IMR-90 (cell line): Measurements from ENCODE around the gene DARS1. TPM values are rescaled to one million over a fixed set of nuclear protein-coding genes. Genes with fewer than 3 reads are reported as not detected.

Experiments
- ATAC-seq: fragments of 200-7000 bp; cut with Tn5 transposase; 2 replicates; pipeline ENCODE4 v1.9.1; 2020; ENCODE audit warnings: low read depth, mild to moderate bottlenecking, moderate library complexity
- BruUV-seq: library from RNA; stranded (reverse); fragments of 400-500 nt; replicated peaks from 2 replicates; lab custom pipeline; 2021; lab: Mats Ljungman, UMichigan
- CTCF ChIA-PET: fragments of 300-600 bp; formaldehyde crosslinking; extraction: SDS; loops from one replicate; lab custom pipeline; 2021; ENCODE audit warnings: antibody characterized with exemption; lab: Yijun Ruan, JAX
- POLR2A ChIA-PET: fragments of 300-600 bp; sonication (Branson Sonifier 250); formaldehyde crosslinking; loops from one replicate; lab custom pipeline; 2022; ENCODE audit warnings: antibody characterized with exemption; ENCODE audit not compliant: unreplicated experiment; lab: Charles Lee
- DNase-seq: peaks from one replicate; pipeline ENCODE4 v3.0.0; 2013
- H2AFZ ChIP-seq: replicated peaks from 2 replicates; pipeline ENCODE3; 2013; ENCODE audit warnings: low read length, mild to moderate bottlenecking; ENCODE audit not compliant: poor library complexity
- H2AK5ac ChIP-seq: 2 replicates; pipeline ENCODE4 v1.6.1; 2013; ENCODE audit warnings: low read depth, low read length, inconsistent platforms
- H2AK9ac ChIP-seq: replicated peaks from 2 replicates; pipeline ENCODE3; 2013; ENCODE audit warnings: mild to moderate bottlenecking, low read depth, low read length, moderate library complexity; ENCODE audit not compliant: poor library complexity
- H2BK120ac ChIP-seq: 2 replicates; pipeline ENCODE4 v1.6.1; 2013; ENCODE audit warnings: low read depth, low read length, inconsistent platforms
- H2BK15ac ChIP-seq: 3 replicates; pipeline ENCODE4 v1.6.1; 2013; ENCODE audit warnings: low read depth, low read length, inconsistent platforms
- H2BK20ac ChIP-seq: 2 replicates; pipeline ENCODE4 v1.6.1; 2013; ENCODE audit warnings: low read depth, mild to moderate bottlenecking, inconsistent platforms, low read length, moderate library complexity
- H2BK5ac ChIP-seq: 2 replicates; pipeline ENCODE4 v1.6.1; 2013; ENCODE audit warnings: mild to moderate bottlenecking, low read depth, low read length, inconsistent platforms; ENCODE audit not compliant: poor library complexity, severe bottlenecking
- H3K14ac ChIP-seq: replicated peaks from 2 replicates; pipeline ENCODE4 v1.6.1; 2013; ENCODE audit warnings: low read depth, low read length, inconsistent platforms
- H3K18ac ChIP-seq: 2 replicates; pipeline ENCODE4 v1.6.1; 2013; ENCODE audit warnings: low read depth, low read length, control low read depth
- H3K23ac ChIP-seq: 2 replicates; pipeline ENCODE4 v1.6.1; 2013; ENCODE audit warnings: low read depth, low read length, inconsistent platforms
- H3K27ac ChIP-seq: 2 replicates; pipeline ENCODE4 v1.5.1; 2013; ENCODE audit warnings: mild to moderate bottlenecking, control low read depth, low read length; ENCODE audit not compliant: insufficient read depth
- H3K27me3 ChIP-seq: 2 replicates; pipeline ENCODE4 v1.6.1; 2013; ENCODE audit warnings: low read length; ENCODE audit not compliant: control insufficient read depth, insufficient read depth
- H3K36me3 ChIP-seq: 2 replicates; pipeline ENCODE4 v1.6.1; 2013; ENCODE audit warnings: low read length, mixed read lengths; ENCODE audit not compliant: control insufficient read depth, insufficient read depth
- H3K4ac ChIP-seq: 2 replicates; pipeline ENCODE4 v1.6.1; 2013; ENCODE audit warnings: low read depth, low read length, inconsistent platforms
- H3K4me1 ChIP-seq: 2 replicates; pipeline ENCODE4 v1.6.1; 2013; ENCODE audit warnings: low read length, mixed read lengths; ENCODE audit not compliant: control insufficient read depth, insufficient read depth
- H3K4me2 ChIP-seq: 2 replicates; pipeline ENCODE4 v1.6.1; 2013; ENCODE audit warnings: low read depth, mild to moderate bottlenecking, control low read depth, low read length, moderate library complexity
- H3K4me3 ChIP-seq: 2 replicates; pipeline ENCODE4 v1.5.1; 2013; ENCODE audit warnings: low read depth, mild to moderate bottlenecking, control low read depth, low read length, moderate library complexity; ENCODE audit not compliant: insufficient read depth
- H3K56ac ChIP-seq: 2 replicates; pipeline ENCODE4 v1.6.1; 2013; ENCODE audit warnings: low read length, inconsistent platforms; ENCODE audit not compliant: insufficient read depth; ENCODE audit errors: extremely low read depth
- H3K79me1 ChIP-seq, 2 experiments: 2 replicates each; pipeline ENCODE4 v1.6.1; 2013; ENCODE audit warnings: low read length in 2 of 2, inconsistent platforms in 1 of 2, low read depth in 1 of 2
- H3K9ac ChIP-seq: 2 replicates; pipeline ENCODE4 v1.6.1; 2013; ENCODE audit warnings: low read depth, low read length, control low read depth
- H3K9me1 ChIP-seq: 2 replicates; pipeline ENCODE4 v1.6.1; 2013; ENCODE audit warnings: low read length, inconsistent platforms; ENCODE audit not compliant: insufficient read depth
- H3K9me3 ChIP-seq: 2 replicates; pipeline ENCODE4 v1.6.1; 2013; ENCODE audit warnings: low read length; ENCODE audit not compliant: control insufficient read depth, insufficient read depth
- H4K20me1 ChIP-seq: 2 replicates; pipeline ENCODE4 v1.6.1; 2013; ENCODE audit warnings: low read length, inconsistent platforms; ENCODE audit not compliant: insufficient read depth
- H4K5ac ChIP-seq: 2 replicates; pipeline ENCODE4 v1.6.1; 2013; ENCODE audit warnings: mild to moderate bottlenecking, low read depth, low read length, control low read depth
- H4K8ac ChIP-seq, 2 experiments: 2 replicates each; pipeline ENCODE4 v1.6.1; 2013; ENCODE audit warnings: low read depth in 2 of 2, low read length in 2 of 2, control low read depth in 1 of 2, inconsistent platforms in 1 of 2
- H4K91ac ChIP-seq: 2 replicates; pipeline ENCODE4 v1.6.1; 2013; ENCODE audit warnings: low read depth, low read length, inconsistent platforms; ENCODE audit not compliant: insufficient read depth
- MAZ ChIP-seq: IDR thresholded peaks from 2 replicates; pipeline ENCODE4 v1.6.1; 2012; ENCODE audit warnings: low read depth, mild to moderate bottlenecking, low read length, improper control_type of control experiment, moderate library complexity, borderline replicate concordance
- RFX5 ChIP-seq: IDR thresholded peaks from 2 replicates; pipeline ENCODE4 v1.8.0; 2012; ENCODE audit warnings: low read depth, mild to moderate bottlenecking, low read length, moderate library complexity
- WGBS, 2 experiments: methylation state at CpG; one replicate each; pipeline versions ENCODE4 v1.1.5 to v1.1.7; 2013; ENCODE audit warnings: missing lambda C conversion rate in 2 of 2; ENCODE audit not compliant: insufficient read length in 1 of 2; ENCODE audit errors: extremely low coverage in 2 of 2; 5-methylcytosine and 5-hydroxymethylcytosine counted together
- dilution Hi-C: fragments of 300-500 bp; cut with HindIII; formaldehyde crosslinking; loops from one replicate; pipeline ENCODE4 v1.14.3; 2018; ENCODE audit warnings: low sequenced_read_pairs; ENCODE audit not compliant: unreplicated experiment
- in situ Hi-C: fragments of 300-500 bp; cut with MboI; formaldehyde crosslinking; loops from 3 replicates; pipeline ENCODE4 v1.14.3; 2019; ENCODE audit warnings: low sequenced_read_pairs, inconsistent platforms, mixed read lengths
- intact Hi-C: fragments of 100-400 bp; cut with micrococcal nuclease; formaldehyde crosslinking; loops from 2 replicates; pipeline ENCODE4 v1.10.0; 2022
- polyA plus RNA-seq, 3 experiments: library from polyadenylated mRNA; depleted of rRNA; stranded (reverse); fragments of >200 nt; gene quantifications; 2 replicates each; pipeline ENCODE4 v1.2.3, GENCODE V29; 2012; ENCODE audit warnings: low replicate concordance in 1 of 3
- total RNA-seq: library from RNA; depleted of rRNA; stranded (reverse); fragments of >200 nt; gene quantifications from 2 replicates; pipeline ENCODE4 v1.2.3, GENCODE V29; 2012

The DARS1 gene
- total and polyA plus RNA-seq, 2 of the 4 experiments (the other 2 are of a cell fraction), result 56.5 to 66.5 TPM

DNA sequence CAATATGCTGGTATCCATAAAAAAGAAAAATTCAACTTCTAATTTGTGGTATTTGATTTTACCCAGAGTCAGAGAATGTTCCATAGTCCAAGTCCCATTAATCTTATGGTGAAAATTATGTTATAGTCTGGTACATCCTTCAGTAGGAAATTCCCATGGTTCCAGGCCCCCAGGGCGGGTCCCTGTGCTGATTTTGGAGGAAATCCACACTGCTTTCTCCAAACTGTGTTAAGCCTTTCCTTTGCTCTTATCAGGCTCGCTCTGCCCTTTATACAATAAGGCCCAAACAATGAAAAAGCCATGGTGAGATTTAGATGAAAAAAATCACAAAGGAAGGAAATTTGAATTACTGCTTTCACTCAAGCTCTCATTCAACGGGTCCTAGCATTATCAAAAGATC, 46.8 kb upstream of the DARS1 start:
- BruUV-seq, result no TSS peak
- ChIA-PET CTCF (no interaction called here), POLR2A (no interaction called here)
- no peaks in the 10 kb centered on the region for H3K9me1 ChIP-seq
- no peak overlapping the region for H3K27ac ChIP-seq
- H2BK15ac ChIP-seq, result no peak overlapping the region
- no peak for ATAC-seq
- no peak overlapping the region for H3K4me2 ChIP-seq
- no peak overlapping the region for H4K91ac ChIP-seq
- no peak overlapping the region for H3K18ac ChIP-seq
- peaks cover 9% of the 10 kb centered on the region; the same call in 1 of the 2 replicates for H3K27me3 ChIP-seq
- no peak overlapping the region for H2BK20ac ChIP-seq
- H3K14ac ChIP-seq, result no peak overlapping the region
- dilution Hi-C loops (no loop called here), in situ Hi-C loops (no loop called here), intact Hi-C loops (no loop called here)
- H4K5ac ChIP-seq, result no peak overlapping the region
- no peak overlapping the region for H3K56ac ChIP-seq
- H3K9me3 ChIP-seq, result no peaks in the 10 kb centered on the region
- no peak overlapping the region for H2AFZ ChIP-seq
- no peak overlapping the region for H2AK9ac ChIP-seq
- H2BK5ac ChIP-seq, result no peak overlapping the region
- H2BK120ac ChIP-seq, result no peak overlapping the region
- H2AK5ac ChIP-seq, result no peak overlapping the region
- H3K9ac ChIP-seq, result no peak overlapping the region
- no peaks in the 10 kb centered on the region for H3K4me1 ChIP-seq
- no peaks in the 10 kb centered on the region for H3K79me1 ChIP-seq
- no peak overlapping the region for H3K4ac ChIP-seq
- no CpG with 5 or more reads among the region's 3 CpGs for WGBS, 2 experiments
- no peak overlapping the region for H3K4me3 ChIP-seq
- H3K36me3 ChIP-seq, result no peaks in the 10 kb centered on the region
- H4K20me1 ChIP-seq, result no peaks in the 10 kb centered on the region
- H3K23ac ChIP-seq, result no peak overlapping the region
- DNase-seq, result no peak
- TF ChIP-seq MAZ (no peak), RFX5 (no peak)
- no peak overlapping the region for H4K8ac ChIP-seq
